ENCODE data around the gene RABL6. TPM values are rescaled to one million over a fixed set of nuclear protein-coding genes. Genes with fewer than 3 reads are reported as not detected.
"Not testable (repeated sequence)": the region's sequence is repeated elsewhere in the genome, so short reads cannot be mapped to it uniquely, and the experiment has no call there.

RABL6 gene
- polyA plus RNA-seq, 1 experiment = 35.4 TPM

GRCh38 chr9:136760834-136761544 lies 46.8 kb upstream of the RABL6 start:
- not testable (repeated sequence) for H3K4me3 ChIP-seq (ENCODE audit: low read depth, low read length); H3K27ac ChIP-seq (ENCODE audit: low read depth, low read length)
- POLR2A ChIA-PET = interaction anchor here (1.7 kb wide), 1 partner anchor 33 kb away, joined by 6 read pairs; no protein-coding TSS in a partner anchor
- peak; percentile 78 for TF ChIP-seq CTCF (IDR thresholded peaks at IDR 0.05; ENCODE audit: low read depth, low read length)
- DNase-seq (ENCODE audit: low read depth, low spot score) = peak; percentile 30
- Histone ChIP-seq H3K27me3 (ENCODE audit: control insufficient read depth, insufficient read depth, low read length) (peaks cover 12% of the 10 kb centered on the region), H3K9me3 (ENCODE audit: control insufficient read depth, insufficient read depth, low read length) (peaks cover 16% of the 10 kb centered on the region)
- CTCF ChIA-PET = interaction anchor here (0.9 to 1.4 kb wide), 5 partner anchors 9 to 32 kb away, joined by 3 to 11 read pairs (median 3); no protein-coding TSS in a partner anchor

- peaks cover 12% of the 10 kb centered on the region for H3K27me3 ChIP-seq (ENCODE audit: control insufficient read depth, insufficient read depth, low read length)
- ChIA-PET POLR2A (interaction anchor here (1.7 kb wide), 1 partner anchor 33 kb away, joined by 6 read pairs; no protein-coding TSS in a partner anchor), CTCF (interaction anchor here (0.5 to 1.4 kb wide), 4 partner anchors 10 to 216 kb away, joined by 3 to 11 read pairs (median 5); no protein-coding TSS in a partner anchor)
- no peak for DNase-seq (ENCODE audit: low read depth, low spot score)
- H3K9me3 ChIP-seq (ENCODE audit: control insufficient read depth, insufficient read depth, low read length) = peaks cover 11% of the 10 kb centered on the region
- no peak overlapping the region for H3K4me3 ChIP-seq (ENCODE audit: low read depth, low read length)
- H3K27ac ChIP-seq (ENCODE audit: low read depth, low read length) = no peak overlapping the region
- no peak for TF ChIP-seq CTCF (IDR thresholded peaks at IDR 0.05; ENCODE audit: low read depth, low read length)
Measured at GRCh38 chr9:136761545-136761981, 46.2 kb upstream of the RABL6 start.

GRCh38 chr9:136762221-136762691 lies 45.5 kb upstream of the RABL6 start:
- H3K27me3 ChIP-seq (ENCODE audit: control insufficient read depth, insufficient read depth, low read length) = peaks cover 11% of the 10 kb centered on the region
- CTCF ChIA-PET = interaction anchor here (0.7 to 1.3 kb wide), 2 partner anchors 16 to 34 kb away, joined by 7 to 8 read pairs; no protein-coding TSS in a partner anchor
- no peak overlapping the region for H3K27ac ChIP-seq (ENCODE audit: low read depth, low read length)
- no peak overlapping the region for H3K4me3 ChIP-seq (ENCODE audit: low read depth, low read length)
- POLR2A ChIA-PET = interaction anchor here (1.7 kb wide), 1 partner anchor 34 kb away, joined by 6 read pairs; no protein-coding TSS in a partner anchor
- H3K9me3 ChIP-seq (ENCODE audit: control insufficient read depth, insufficient read depth, low read length) = peaks cover 4% of the 10 kb centered on the region; the same call in 1 of the 2 replicates
- no peak for TF ChIP-seq CTCF (IDR thresholded peaks at IDR 0.05; ENCODE audit: low read depth, low read length)
- DNase-seq (ENCODE audit: low read depth, low spot score) = no peak

- H3K27ac ChIP-seq (ENCODE audit: low read depth, low read length) = no peak overlapping the region
- H3K27me3 ChIP-seq (ENCODE audit: control insufficient read depth, insufficient read depth, low read length) = peaks cover 13% of the 10 kb centered on the region
- CTCF ChIA-PET = interaction anchor here (0.6 to 0.7 kb wide), 2 partner anchors 17 to 26 kb away, joined by 5 to 8 read pairs; no protein-coding TSS in a partner anchor
- no peak for DNase-seq (ENCODE audit: low read depth, low spot score)
- no peak for TF ChIP-seq CTCF (IDR thresholded peaks at IDR 0.05; ENCODE audit: low read depth, low read length)
- H3K9me3 ChIP-seq (ENCODE audit: control insufficient read depth, insufficient read depth, low read length) = no peaks in the 10 kb centered on the region; the same call in 1 of the 2 replicates
- POLR2A ChIA-PET = no interaction called here
- H3K4me3 ChIP-seq (ENCODE audit: low read depth, low read length) = no peak overlapping the region
Measured at GRCh38 chr9:136762915-136763648, 44.7 kb upstream of the RABL6 start.
